Activated naive CD4-positive, alpha-beta T cell treated with anti-CD3 and anti-CD28 coated beads, Interleukin-2, amount 50 U/mL, for 24 hours (primary cell): ENCODE data around the gene PDE8A.
A peak's percentile ranks its signal among the peaks of the same experiment; 100 is the strongest.

Experiments used
- H3K27ac Mint-ChIP-seq: one replicate; pipeline ENCODE4 v1.8.0; 2021; ENCODE audit warnings: mild to moderate bottlenecking, mixed read lengths
- H3K27me3 Mint-ChIP-seq: one replicate; pipeline ENCODE4 v1.8.0; 2021; ENCODE audit warnings: mixed read lengths
- H3K36me3 Mint-ChIP-seq: one replicate; pipeline ENCODE4 v1.8.0; 2021; ENCODE audit warnings: mixed read lengths
- H3K4me1 Mint-ChIP-seq: one replicate; pipeline ENCODE4 v1.8.0; 2021; ENCODE audit warnings: mixed read lengths
- H3K4me3 Mint-ChIP-seq: one replicate; pipeline ENCODE4 v1.8.0; 2021; ENCODE audit warnings: mild to moderate bottlenecking, mixed read lengths
- H3K9me3 Mint-ChIP-seq: one replicate; pipeline ENCODE4 v1.8.0; 2021; ENCODE audit warnings: mixed read lengths

The PDE8A gene

GRCh38 chr15:84951736-84952135 lies 29.9 kb upstream of the PDE8A start:
- Mint-ChIP-seq H3K4me3 (no peak overlapping the region), H3K27ac (no peak overlapping the region), H3K36me3 (no peaks in the 10 kb centered on the region), H3K4me1 (peaks cover 6% of the 10 kb centered on the region), H3K27me3 (no peaks in the 10 kb centered on the region), H3K9me3 (no peaks in the 10 kb centered on the region)

DNA sequence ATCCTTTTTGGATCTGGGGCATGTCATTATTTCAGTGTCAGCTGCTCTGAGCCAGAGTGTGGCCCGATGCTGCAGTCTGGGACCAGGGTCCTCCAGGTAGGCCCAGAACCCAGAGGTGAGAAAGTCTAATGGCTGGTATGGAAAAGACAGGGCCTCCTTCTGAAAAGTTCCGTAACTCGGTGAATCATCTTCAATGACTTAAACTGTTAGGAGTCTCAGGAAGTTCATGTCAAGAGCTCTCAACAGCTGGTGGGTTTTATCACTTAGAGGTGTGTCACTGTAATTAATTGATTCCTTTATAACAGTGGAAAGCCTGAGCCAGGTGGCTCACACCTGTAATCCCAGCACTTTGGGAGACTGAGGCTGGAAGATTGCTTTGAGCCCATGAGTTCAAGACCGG lies 28.5 kb upstream of the PDE8A start:
- Mint-ChIP-seq H3K36me3 (no peaks in the 10 kb centered on the region), H3K27ac (no peak overlapping the region), H3K4me3 (no peak overlapping the region), H3K4me1 (peaks cover 6% of the 10 kb centered on the region), H3K9me3 (no peaks in the 10 kb centered on the region), H3K27me3 (peaks cover 5% of the 10 kb centered on the region)

- Mint-ChIP-seq H3K4me1 (peaks cover 6% of the 10 kb centered on the region), H3K4me3 (no peak overlapping the region), H3K27ac (no peak overlapping the region), H3K36me3 (no peaks in the 10 kb centered on the region), H3K9me3 (no peaks in the 10 kb centered on the region), H3K27me3 (peaks cover 5% of the 10 kb centered on the region)
Measured at GRCh38 chr15:84953726-84954125, 27.9 kb upstream of the PDE8A start.

DNA sequence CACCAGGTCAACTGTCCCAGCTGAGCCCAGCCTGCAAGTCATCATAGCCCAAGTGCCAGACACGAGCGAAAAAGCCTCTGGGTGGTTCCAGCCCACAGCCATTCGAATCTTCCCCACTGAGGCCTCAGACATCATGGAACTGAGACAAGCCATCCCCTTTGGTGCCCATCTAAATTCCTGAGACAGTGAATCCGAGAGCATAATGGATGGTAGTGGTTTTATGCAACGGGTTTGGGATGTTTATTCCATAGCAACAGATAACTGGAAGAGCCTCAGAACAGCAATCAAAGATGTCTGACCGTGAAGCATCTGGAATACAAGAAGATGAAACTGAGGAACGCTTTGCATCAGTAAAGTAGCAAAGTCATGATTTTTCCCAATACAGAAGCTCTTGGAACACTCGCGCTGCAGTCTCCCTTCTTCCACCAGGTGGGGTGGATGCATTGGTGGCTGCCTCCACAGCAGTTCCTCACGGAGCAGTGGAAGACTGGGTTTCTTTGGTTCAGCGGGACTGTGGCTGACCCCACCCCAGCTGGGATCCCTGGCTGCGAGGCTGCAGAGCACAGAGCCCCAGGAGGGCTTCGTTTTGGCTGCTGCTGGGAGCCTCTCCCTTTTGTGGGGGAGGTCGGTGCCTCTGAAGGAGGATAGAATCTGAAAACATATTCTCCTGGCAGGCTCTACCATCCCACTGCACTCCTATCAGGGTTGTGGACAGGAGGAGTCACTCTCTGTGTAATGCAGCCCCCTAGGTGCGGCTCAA lies 26.4 kb upstream of the PDE8A start:
- Mint-ChIP-seq H3K27ac (no peak overlapping the region), H3K9me3 (no peaks in the 10 kb centered on the region), H3K36me3 (peaks cover 2% of the 10 kb centered on the region), H3K4me3 (no peak overlapping the region), H3K27me3 (peaks cover 5% of the 10 kb centered on the region), H3K4me1 (peaks cover 6% of the 10 kb centered on the region)

DNA sequence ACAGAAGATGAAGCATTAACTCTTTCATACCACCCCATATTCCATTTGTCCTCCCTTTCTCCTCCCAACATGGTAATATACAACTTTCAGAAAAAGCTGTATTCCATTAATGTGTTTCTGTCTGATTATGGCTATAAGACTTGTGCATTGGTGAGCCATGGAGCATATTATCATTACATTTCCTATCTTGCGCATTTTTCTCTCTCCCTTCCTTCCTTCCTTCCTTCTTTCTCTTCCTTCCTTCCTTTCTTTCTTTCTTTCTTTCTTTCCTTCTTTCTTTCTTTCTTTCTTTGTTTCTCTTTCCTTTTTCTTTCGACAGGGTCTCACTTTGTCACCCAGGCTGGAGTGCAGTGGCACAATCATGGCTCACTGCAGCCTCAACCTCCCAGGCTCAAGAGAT lies 25.5 kb upstream of the PDE8A start:
- Mint-ChIP-seq H3K27ac (no peak overlapping the region), H3K9me3 (no peaks in the 10 kb centered on the region), H3K36me3 (peaks cover 2% of the 10 kb centered on the region), H3K4me1 (peaks cover 10% of the 10 kb centered on the region), H3K27me3 (peaks cover 5% of the 10 kb centered on the region), H3K4me3 (peak overlapping the region; percentile 0)

DNA sequence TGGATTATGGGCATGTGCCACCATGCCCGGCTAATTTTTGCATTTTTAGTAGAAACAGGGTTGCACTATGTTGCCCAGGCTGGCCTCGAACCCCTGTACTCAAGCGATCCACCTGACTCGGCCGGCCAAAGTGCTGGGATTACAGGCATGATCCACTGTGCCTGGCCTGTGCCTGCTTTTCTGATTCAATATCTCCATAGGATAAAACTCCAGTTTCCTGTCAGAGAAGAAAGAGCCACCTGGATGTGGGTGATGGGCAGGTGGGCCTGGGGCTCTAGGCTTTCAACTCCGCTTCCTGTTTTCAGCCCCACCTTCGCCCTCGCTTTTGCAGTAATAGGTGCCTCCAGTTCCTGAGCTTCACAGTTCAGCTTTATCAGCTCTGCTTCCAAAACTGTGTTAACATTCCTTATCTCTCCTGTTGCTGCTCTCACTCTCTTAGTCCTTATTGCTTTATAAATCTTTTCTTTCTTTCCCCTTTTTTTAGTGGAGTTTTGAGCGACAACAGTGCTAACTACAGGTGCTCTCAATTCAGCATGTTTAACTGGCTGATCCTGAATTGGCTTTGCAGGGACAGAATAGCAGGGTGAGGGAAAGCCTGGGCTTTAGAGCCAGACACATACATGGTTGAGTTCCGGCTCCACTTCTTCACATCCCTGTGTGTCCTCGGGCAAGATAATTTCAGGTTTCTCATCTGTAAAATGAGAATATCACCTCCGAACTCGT lies 21.1 kb upstream of the PDE8A start:
- Mint-ChIP-seq H3K36me3 (peaks cover 2% of the 10 kb centered on the region), H3K27me3 (peaks cover 5% of the 10 kb centered on the region), H3K27ac (no peak overlapping the region), H3K9me3 (no peaks in the 10 kb centered on the region), H3K4me1 (peaks cover 10% of the 10 kb centered on the region), H3K4me3 (no peak overlapping the region)

GRCh38 chr15:84961114-84961452 lies 20.6 kb upstream of the PDE8A start:
- Mint-ChIP-seq H3K9me3 (no peaks in the 10 kb centered on the region), H3K27ac (no peak overlapping the region), H3K27me3 (peaks cover 5% of the 10 kb centered on the region), H3K4me1 (peaks cover 6% of the 10 kb centered on the region), H3K36me3 (peaks cover 2% of the 10 kb centered on the region), H3K4me3 (no peak overlapping the region)

GRCh38 chr15:84961707-84962106 lies 19.9 kb upstream of the PDE8A start:
- H3K4me3 Mint-ChIP-seq: no peak overlapping the region
- peaks cover 4% of the 10 kb centered on the region for H3K4me1 Mint-ChIP-seq
- H3K9me3 Mint-ChIP-seq: no peaks in the 10 kb centered on the region
- H3K36me3 Mint-ChIP-seq: peaks cover 3% of the 10 kb centered on the region
- H3K27me3 Mint-ChIP-seq: peaks cover 5% of the 10 kb centered on the region
- H3K27ac Mint-ChIP-seq: no peak overlapping the region

GRCh38 chr15:84962955-84963354 lies 18.7 kb upstream of the PDE8A start:
- Mint-ChIP-seq H3K4me1 (peaks cover 4% of the 10 kb centered on the region), H3K4me3 (no peak overlapping the region), H3K36me3 (peaks cover 3% of the 10 kb centered on the region), H3K27me3 (no peaks in the 10 kb centered on the region), H3K27ac (no peak overlapping the region), H3K9me3 (no peaks in the 10 kb centered on the region)

DNA sequence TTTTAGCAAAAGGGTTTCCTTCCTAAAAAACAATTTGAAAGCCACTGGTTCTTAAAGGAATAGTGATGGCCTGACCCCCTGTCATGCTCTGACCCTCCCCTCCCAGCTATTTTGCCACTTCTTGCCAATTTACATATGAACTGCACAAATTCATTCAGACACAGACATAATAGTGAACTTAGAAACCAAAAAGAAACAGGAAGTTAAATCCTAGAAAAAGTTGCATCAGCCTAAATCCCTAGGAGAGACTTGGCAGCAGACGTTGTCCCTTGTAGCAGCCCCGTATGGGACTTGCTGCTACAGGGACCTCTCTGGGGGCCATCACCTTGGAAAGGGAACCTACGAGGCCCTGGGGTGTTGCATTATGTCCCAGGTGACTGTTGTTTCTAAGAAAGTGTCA lies 14.3 kb upstream of the PDE8A start:
- Mint-ChIP-seq H3K9me3 (no peaks in the 10 kb centered on the region), H3K4me1 (no peaks in the 10 kb centered on the region), H3K36me3 (peaks cover 1% of the 10 kb centered on the region), H3K27ac (no peak overlapping the region), H3K4me3 (no peak overlapping the region), H3K27me3 (no peaks in the 10 kb centered on the region)

DNA sequence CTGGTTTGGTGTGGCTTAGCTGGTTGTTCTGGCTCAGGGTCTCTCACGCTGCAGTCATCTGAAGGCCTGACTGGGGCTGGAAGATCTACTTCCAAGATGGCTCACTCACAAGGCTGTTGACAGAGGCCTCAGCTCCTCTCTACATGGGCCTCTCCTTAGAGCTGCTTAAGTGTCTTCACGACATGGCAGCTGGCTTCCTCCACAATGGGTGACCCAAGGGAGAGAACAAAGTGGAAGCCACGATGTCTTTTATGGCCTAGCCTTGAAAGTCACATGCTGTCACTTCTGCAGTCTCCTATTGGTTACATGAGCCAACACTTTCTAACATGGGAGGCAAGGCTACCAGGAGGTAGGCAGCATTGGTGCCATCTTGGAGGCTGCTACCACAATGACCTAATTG lies 13.4 kb upstream of the PDE8A start:
- H3K27me3 Mint-ChIP-seq: no peaks in the 10 kb centered on the region
- no peak overlapping the region for H3K4me3 Mint-ChIP-seq
- H3K36me3 Mint-ChIP-seq: peaks cover 1% of the 10 kb centered on the region
- no peak overlapping the region for H3K27ac Mint-ChIP-seq
- no peaks in the 10 kb centered on the region for H3K4me1 Mint-ChIP-seq
- H3K9me3 Mint-ChIP-seq: no peaks in the 10 kb centered on the region

- no peaks in the 10 kb centered on the region for H3K9me3 Mint-ChIP-seq
- H3K4me3 Mint-ChIP-seq: no peak overlapping the region
- no peak overlapping the region for H3K27ac Mint-ChIP-seq
- H3K4me1 Mint-ChIP-seq: no peaks in the 10 kb centered on the region
- H3K36me3 Mint-ChIP-seq: peaks cover 1% of the 10 kb centered on the region
- no peaks in the 10 kb centered on the region for H3K27me3 Mint-ChIP-seq
Measured at GRCh38 chr15:84969257-84969656, 12.4 kb upstream of the PDE8A start.

DNA sequence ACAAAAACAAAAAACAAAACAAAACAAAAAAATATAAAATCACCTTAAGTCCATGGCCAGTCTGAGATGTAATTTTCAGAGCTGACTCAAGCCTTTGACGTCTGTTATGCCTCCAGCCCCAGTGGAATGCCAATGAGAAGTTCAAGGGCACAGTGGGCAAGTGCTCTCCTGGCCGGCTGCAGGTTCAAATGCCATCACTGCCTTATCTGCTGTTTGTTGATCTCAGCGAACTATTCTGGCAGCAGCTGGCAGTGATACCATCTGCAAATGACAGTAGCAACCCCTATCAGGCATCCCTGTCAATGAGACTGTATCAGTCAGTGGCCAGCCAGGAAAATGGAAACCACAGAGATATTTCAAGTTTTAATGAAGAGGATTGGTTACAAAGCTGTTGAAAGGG lies 10.8 kb upstream of the PDE8A start:
- no peaks in the 10 kb centered on the region for H3K27me3 Mint-ChIP-seq
- peaks cover 1% of the 10 kb centered on the region for H3K36me3 Mint-ChIP-seq
- H3K4me1 Mint-ChIP-seq: no peaks in the 10 kb centered on the region
- no peaks in the 10 kb centered on the region for H3K9me3 Mint-ChIP-seq
- no peak overlapping the region for H3K4me3 Mint-ChIP-seq
- H3K27ac Mint-ChIP-seq: no peak overlapping the region

DNA sequence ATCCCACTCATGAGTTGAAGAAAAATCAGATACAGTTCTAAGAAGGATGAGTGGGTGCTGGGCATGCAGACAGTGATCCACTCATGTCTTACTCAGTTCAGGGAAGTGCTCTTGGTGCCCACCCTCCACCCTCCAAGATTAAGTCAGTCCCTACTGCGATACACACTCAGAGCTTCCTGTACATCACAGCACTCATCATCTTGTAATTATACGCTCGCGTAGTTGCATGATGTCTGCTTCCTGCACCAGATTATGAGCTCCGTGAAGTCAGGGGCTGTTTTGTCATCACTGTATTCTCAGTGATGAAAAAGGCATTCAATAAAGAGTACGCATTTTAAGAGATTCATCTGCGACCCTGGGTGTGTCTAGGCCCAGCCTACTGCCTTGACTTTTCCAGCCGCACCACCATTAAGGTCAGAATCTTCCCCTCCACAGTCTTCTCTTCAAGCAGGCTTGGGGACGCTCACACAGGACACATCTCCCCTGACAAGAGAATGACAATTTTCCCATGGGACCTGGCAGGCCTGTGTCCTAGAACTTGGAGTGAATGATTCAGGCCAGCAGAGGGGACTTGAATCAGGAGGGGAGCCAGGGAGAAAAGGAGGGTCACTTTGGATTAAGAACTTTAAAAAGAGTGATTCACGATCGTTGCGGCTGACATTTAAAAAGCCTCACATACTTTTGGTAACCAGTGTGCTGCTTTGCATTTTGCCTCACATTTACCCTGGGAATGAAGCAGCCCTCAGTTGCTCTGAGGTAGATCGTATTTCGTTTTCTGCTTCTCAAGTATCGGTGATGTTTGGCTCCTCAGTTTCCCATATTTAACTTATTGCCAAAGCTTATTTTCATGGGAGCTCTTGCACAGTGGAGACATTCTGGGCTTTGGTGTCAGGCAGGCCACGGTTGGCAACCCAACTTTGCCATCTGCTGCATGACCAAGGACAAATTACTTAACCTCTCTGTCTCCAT lies 7.9 kb upstream of the PDE8A start:
- no peak overlapping the region for H3K4me3 Mint-ChIP-seq
- H3K36me3 Mint-ChIP-seq: no peaks in the 10 kb centered on the region
- no peaks in the 10 kb centered on the region for H3K9me3 Mint-ChIP-seq

GRCh38 chr15:84975871-84976351 lies 5.7 kb upstream of the PDE8A start:
- no peaks in the 10 kb centered on the region for H3K27me3 Mint-ChIP-seq
- peaks cover 7% of the 10 kb centered on the region for H3K4me1 Mint-ChIP-seq
- no peaks in the 10 kb centered on the region for H3K9me3 Mint-ChIP-seq
- no peaks in the 10 kb centered on the region for H3K36me3 Mint-ChIP-seq
- H3K27ac Mint-ChIP-seq: no peak overlapping the region
- no peak overlapping the region for H3K4me3 Mint-ChIP-seq

More for the DNA sequence above, 7.9 kb upstream of the PDE8A start:
- H3K27ac Mint-ChIP-seq: no peak overlapping the region
- H3K4me1 Mint-ChIP-seq: no peaks in the 10 kb centered on the region
- H3K27me3 Mint-ChIP-seq: no peaks in the 10 kb centered on the region
